GM12878 (cell line): Measurements from ENCODE around the gene SORT1. TPM values are rescaled to one million over a fixed set of nuclear protein-coding genes. Genes with fewer than 3 reads are reported as not detected.

Experiments used
- ATAC-seq: fragments of 200-7000 bp; cut with Tn5 transposase; 3 replicates; pipeline ENCODE4 v1.9.1; 2020; ENCODE audit warnings: mild to moderate bottlenecking, moderate library complexity
- BruUV-seq: library from RNA; stranded (reverse); fragments of 400-500 nt; replicated peaks from 2 replicates; lab custom pipeline; 2021; lab: Mats Ljungman, UMichigan
- CTCF ChIA-PET: fragments of 300-600 bp; sonication (Branson Sonifier 250); formaldehyde crosslinking; extraction: SDS; loops from one replicate; lab custom pipeline; 2021; ENCODE audit warnings: inconsistent platforms; lab: Yijun Ruan, JAX
- POLR2A ChIA-PET: fragments of 350-600 bp; formaldehyde crosslinking; extraction: SDS; loops from one replicate; lab custom pipeline; 2021; ENCODE audit warnings: inconsistent platforms; lab: Charles Lee
- RAD21 ChIA-PET: fragments of 300-600 bp; sonication (Branson Sonifier 250); formaldehyde crosslinking; loops from one replicate; lab custom pipeline; 2023; ENCODE audit warnings: antibody characterized with exemption; ENCODE audit not compliant: unreplicated experiment; lab: Charles Lee
- SMC1A ChIA-PET: fragments of 300-600 bp; sonication (Branson Sonifier 250); formaldehyde crosslinking; loops from one replicate; lab custom pipeline; 2023; ENCODE audit not compliant: unreplicated experiment, uncharacterized antibody; lab: Charles Lee
- DNase-seq: peaks from one replicate; pipeline ENCODE4 v3.0.0-alpha.2; 2011; ENCODE audit warnings: low read depth, low spot score
- FAIRE-seq: peaks from 3 replicates; lab custom pipeline; 2011; peaks lifted over from hg19 to GRCh38; lab: Jason Lieb, UNC
- H2AFZ ChIP-seq: 2 replicates; pipeline ENCODE4 v1.6.0; 2011; ENCODE audit warnings: low read depth, low read length, control low read depth; ENCODE audit not compliant: control insufficient read depth
- H3K27ac ChIP-seq: 2 replicates; pipeline ENCODE4 v1.5.1; 2011; ENCODE audit warnings: control low read depth; ENCODE audit not compliant: control insufficient read depth, insufficient read depth
- H3K27me3 ChIP-seq, 2 experiments: replicated peaks in 1 of 2; 2 replicates each; pipeline versions ENCODE4 v1.6.0 to v1.6.1; 2011; ENCODE audit warnings: low read length in 1 of 2; ENCODE audit not compliant: control insufficient read depth in 2 of 2, insufficient read depth in 2 of 2
- H3K36me3 ChIP-seq, 2 experiments: 2 replicates each; pipeline ENCODE4 v1.5.1; 2011; ENCODE audit warnings: low read length in 1 of 2; ENCODE audit not compliant: control insufficient read depth in 2 of 2, insufficient read depth in 2 of 2
- H3K4me1 ChIP-seq: 2 replicates; pipeline ENCODE4 v1.6.1; 2011; ENCODE audit warnings: mild to moderate bottlenecking, low read length, moderate library complexity, mixed read lengths; ENCODE audit not compliant: control insufficient read depth, insufficient read depth
- H3K4me2 ChIP-seq: 2 replicates; pipeline ENCODE4 v1.6.0; 2011; ENCODE audit warnings: control low read depth; ENCODE audit not compliant: control insufficient read depth, insufficient read depth
- H3K4me3 ChIP-seq: fragments of 200-600 bp; sonication (generic); 2 replicates; pipeline ENCODE4 v1.5.1; 2016
- H3K79me2 ChIP-seq: 2 replicates; pipeline ENCODE4 v1.6.0; 2011; ENCODE audit warnings: low read length; ENCODE audit not compliant: control insufficient read depth, insufficient read depth
- H3K9ac ChIP-seq: 2 replicates; pipeline ENCODE4 v1.8.0; 2011; ENCODE audit warnings: low read length, control low read depth, mixed read lengths; ENCODE audit not compliant: control insufficient read depth, insufficient read depth
- H3K9me3 ChIP-seq: replicated peaks from 3 replicates; pipeline ENCODE4 v1.5.1; 2011; ENCODE audit warnings: mild to moderate bottlenecking, low read length; ENCODE audit not compliant: control insufficient read depth, insufficient read depth
- H4K20me1 ChIP-seq: 2 replicates; pipeline ENCODE4 v1.6.0; 2011; ENCODE audit not compliant: control insufficient read depth, insufficient read depth
- ATF3 ChIP-seq: IDR thresholded peaks from 2 replicates; pipeline ENCODE4 v1.6.1; 2011; ENCODE audit warnings: low read depth, mild to moderate bottlenecking, low read length, moderate library complexity, borderline replicate concordance; ENCODE audit errors: extremely low read depth
- CREM ChIP-seq: IDR thresholded peaks from 2 replicates; pipeline ENCODE4 v1.6.1; 2014; ENCODE audit warnings: antibody characterized with exemption, low read depth
- EP300 ChIP-seq, 2 experiments: fragments of 150-350 bp in 1 of 2; IDR thresholded peaks; 2 replicates each; pipeline ENCODE4 v1.6.1; 2011 to 2012; ENCODE audit warnings: low read depth in 2 of 2, low read length in 2 of 2, borderline replicate concordance in 1 of 2, improper control_type of control experiment in 1 of 2, inconsistent platforms in 1 of 2; ENCODE audit not compliant: control insufficient read depth in 1 of 2
- HDAC6 ChIP-seq: fragments of 200-600 bp; sonication (generic); IDR thresholded peaks from one replicate; pipeline ENCODE4 v1.8.0; 2017; ENCODE audit warnings: antibody characterized with exemption; ENCODE audit not compliant: unreplicated experiment
- NR2F1 ChIP-seq: fragments of 450-650 bp; conservative IDR thresholded peaks from 2 replicates; pipeline ENCODE4 v1.6.1; 2017; ENCODE audit warnings: mild to moderate bottlenecking
- PAX8 ChIP-seq: fragments of 450-650 bp; IDR thresholded peaks from 2 replicates; pipeline ENCODE4 v1.6.1; 2017; ENCODE audit warnings: mild to moderate bottlenecking, moderate library complexity
- POLR2AphosphoS5 ChIP-seq: IDR thresholded peaks from 2 replicates; pipeline ENCODE4 v1.6.1; 2011; ENCODE audit warnings: mild to moderate bottlenecking, low read length, inconsistent platforms
- SPI1 ChIP-seq: IDR thresholded peaks from 2 replicates; pipeline ENCODE4 v1.6.1; 2011; ENCODE audit warnings: low read depth, mild to moderate bottlenecking, low read length, moderate library complexity, borderline replicate concordance; ENCODE audit not compliant: insufficient read depth
- ZNF217 ChIP-seq: fragments of 450-650 bp; IDR thresholded peaks from 2 replicates; pipeline ENCODE4 v1.6.1; 2017; ENCODE audit warnings: antibody characterized with exemption, mild to moderate bottlenecking
- WGBS: methylation state at CpG from one replicate; pipeline ENCODE4 v1.1.6; 2016; ENCODE audit warnings: low lambda C conversion rate; ENCODE audit not compliant: insufficient replicate concordance, insufficient coverage; ENCODE audit errors: missing lambda C conversion rate; 5-methylcytosine and 5-hydroxymethylcytosine counted together
- in situ Hi-C: fragments of 300-500 bp; cut with MboI; formaldehyde crosslinking; loops from 9 replicates; pipeline ENCODE4 v1.14.3; 2018; ENCODE audit warnings: mixed read lengths
- intact Hi-C: fragments of 100-400 bp; cut with micrococcal nuclease; formaldehyde crosslinking; loops from one replicate; pipeline ENCODE4 v1.14.2; 2022; ENCODE audit not compliant: unreplicated experiment
- polyA plus RNA-seq, 11 experiments: library from polyadenylated mRNA; depleted of rRNA in 4 of 11; unstranded in 6 of 11; stranded (reverse) in 5 of 11; fragments of >200 nt; fragmentation: Nextera tagmentation in 4 of 11; fragmentation: Illumina TruSeq in 1 of 11; extraction: Ambion mirVana in 4 of 11; extraction: Trizol in 1 of 11; gene quantifications; 1 replicate in 1 of 11; 2 replicates in 10 of 11; pipeline versions ENCODE4 v1.2.1 to v1.2.3, GENCODE V29; 2011 to 2016; ENCODE audit warnings: inconsistent platforms in 2 of 11, missing spikeins in 2 of 11, low read depth in 1 of 11
- total RNA-seq, 4 experiments: library from RNA; depleted of rRNA in 3 of 4; stranded (reverse); fragments of >200 nt in 3 of 4; fragmentation: Illumina TruSeq in 1 of 4; extraction: Trizol in 1 of 4; gene quantifications; 2 replicates each; pipeline versions ENCODE4 v1.2.1 to v1.2.3, GENCODE V29; 2013 to 2021
- TF ChIP-seq, protein P1 (sequence below): IDR thresholded peaks from 2 replicates; pipeline ENCODE4 v1.6.1; 2011; ENCODE audit warnings: borderline replicate concordance, low read depth, mild to moderate bottlenecking, moderate library complexity, low read length; ENCODE audit not compliant: insufficient read depth, poor library complexity, severe bottlenecking
- TF ChIP-seq, protein P2 (sequence below): fragments of 450-650 bp; IDR thresholded peaks from 2 replicates; pipeline ENCODE4 v1.6.1; 2016; ENCODE audit warnings: mild to moderate bottlenecking, moderate library complexity, borderline replicate concordance

SORT1 gene
- total and polyA plus RNA-seq, 10 of the 15 experiments (the other 5 are each of a cell fraction or from before 2014, with no cell fraction given) = 0.06 to 1.9 (median 0.33) TPM; not detected in 1

DNA sequence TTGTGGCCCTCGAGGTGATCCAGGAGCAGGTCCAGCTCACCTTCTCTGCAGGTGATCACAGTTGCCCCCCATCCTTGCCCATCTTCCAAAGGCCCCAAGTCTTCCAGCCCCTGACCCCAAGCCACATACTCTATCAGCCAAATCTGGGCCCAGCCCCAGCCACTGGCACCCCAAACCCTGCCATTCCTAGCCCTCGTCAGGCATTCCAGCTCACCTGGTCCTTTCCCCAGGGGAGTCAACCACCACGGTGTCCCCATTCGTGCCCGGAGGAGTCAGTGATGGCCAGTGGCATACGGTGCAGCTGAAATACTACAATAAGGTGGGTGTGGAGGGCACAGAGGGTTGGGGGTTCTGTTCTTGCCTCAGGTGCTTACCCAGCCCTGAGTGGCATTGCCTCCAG lies 136.1 kb downstream of the SORT1 start:
- BruUV-seq = no TSS peak
- ChIA-PET CTCF (no interaction called here), RAD21 (no interaction called here), SMC1A (interaction anchor here (1.1 to 1.3 kb wide), 2 partner anchors 141 to 271 kb away, joined by 3 read pairs; no protein-coding TSS in a partner anchor), POLR2A (no interaction called here)
- Histone ChIP-seq H3K4me1 (no peaks in the 10 kb centered on the region), H3K9me3 (no peaks in the 10 kb centered on the region), H2AFZ (no peak overlapping the region), H3K79me2 (no peaks in the 10 kb centered on the region), H4K20me1 (no peaks in the 10 kb centered on the region), H3K4me2 (no peak overlapping the region), H3K27me3 (no peaks in the 10 kb centered on the region), H3K27ac (no peak overlapping the region), H3K4me3 (no peak overlapping the region), H3K9ac (no peak overlapping the region), H3K36me3 (no peaks in the 10 kb centered on the region)
- no peak for ATAC-seq
- in situ Hi-C loops (loop anchor here (5.0 kb wide), 2 partner anchors 141 to 271 kb away; no protein-coding TSS in a partner anchor), intact Hi-C loops (no loop called here)
- 45% methylated on average over 6 of the region's 6 CpGs for WGBS
- no peak for FAIRE-seq
- DNase-seq = no peak
- TF ChIP-seq HDAC6 (no peak), EP300 (IDR thresholded peaks at IDR 0.05; ENCODE audit: borderline replicate concordance in 1 of 2, control insufficient read depth in 1 of 2, low read depth in 2 of 2, low read length in 2 of 2) (no peak), ATF3 (no peak), CREM (no peak)

DNA sequence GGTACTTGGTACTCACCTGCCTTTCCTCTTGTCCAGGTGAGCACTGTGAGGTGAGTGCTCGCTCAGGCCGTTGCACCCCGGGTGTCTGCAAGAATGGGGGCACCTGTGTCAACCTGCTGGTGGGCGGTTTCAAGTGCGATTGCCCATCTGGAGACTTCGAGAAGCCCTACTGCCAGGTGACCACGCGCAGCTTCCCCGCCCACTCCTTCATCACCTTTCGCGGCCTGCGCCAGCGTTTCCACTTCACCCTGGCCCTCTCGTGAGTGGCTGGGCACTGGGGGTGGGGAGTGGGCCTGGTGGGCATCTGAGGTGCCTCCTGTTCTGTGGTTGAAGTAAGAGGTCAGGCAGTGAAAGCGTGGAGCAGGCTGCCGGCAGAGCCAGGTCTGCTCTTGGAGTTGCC lies 136.7 kb downstream of the SORT1 start:
- no peak for FAIRE-seq
- H2AFZ ChIP-seq = no peak overlapping the region
- WGBS = 60% methylated on average over 16 of the region's 16 CpGs
- POLR2A ChIA-PET = no interaction called here
- H3K79me2 ChIP-seq = no peaks in the 10 kb centered on the region
- in situ Hi-C loops = loop anchor here (5.0 kb wide), 2 partner anchors 141 to 271 kb away; no protein-coding TSS in a partner anchor
- RAD21 ChIA-PET = no interaction called here
- intact Hi-C loops = no loop called here
- no peaks in the 10 kb centered on the region for H3K9me3 ChIP-seq
- CTCF ChIA-PET = no interaction called here
- no peak overlapping the region for H3K9ac ChIP-seq
- no peaks in the 10 kb centered on the region for H3K36me3 ChIP-seq
- DNase-seq = no peak
- H4K20me1 ChIP-seq = no peaks in the 10 kb centered on the region
- no peak overlapping the region for H3K27ac ChIP-seq
- H3K4me2 ChIP-seq = no peak overlapping the region
- BruUV-seq = no TSS peak
- no peak overlapping the region for H3K4me3 ChIP-seq
- H3K27me3 ChIP-seq = no peaks in the 10 kb centered on the region
- SMC1A ChIA-PET = interaction anchor here (1.1 kb wide), 1 partner anchor 272 kb away, joined by 3 read pairs; no protein-coding TSS in a partner anchor
- no peaks in the 10 kb centered on the region for H3K4me1 ChIP-seq
- no peak for ATAC-seq
- TF ChIP-seq, protein P1, sequence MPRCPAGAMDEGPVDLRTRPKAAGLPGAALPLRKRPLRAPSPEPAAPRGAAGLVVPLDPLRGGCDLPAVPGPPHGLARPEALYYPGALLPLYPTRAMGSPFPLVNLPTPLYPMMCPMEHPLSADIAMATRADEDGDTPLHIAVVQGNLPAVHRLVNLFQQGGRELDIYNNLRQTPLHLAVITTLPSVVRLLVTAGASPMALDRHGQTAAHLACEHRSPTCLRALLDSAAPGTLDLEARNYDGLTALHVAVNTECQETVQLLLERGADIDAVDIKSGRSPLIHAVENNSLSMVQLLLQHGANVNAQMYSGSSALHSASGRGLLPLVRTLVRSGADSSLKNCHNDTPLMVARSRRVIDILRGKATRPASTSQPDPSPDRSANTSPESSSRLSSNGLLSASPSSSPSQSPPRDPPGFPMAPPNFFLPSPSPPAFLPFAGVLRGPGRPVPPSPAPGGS = no peak
- no peak for TF ChIP-seq SPI1
- TF ChIP-seq, protein P2, sequence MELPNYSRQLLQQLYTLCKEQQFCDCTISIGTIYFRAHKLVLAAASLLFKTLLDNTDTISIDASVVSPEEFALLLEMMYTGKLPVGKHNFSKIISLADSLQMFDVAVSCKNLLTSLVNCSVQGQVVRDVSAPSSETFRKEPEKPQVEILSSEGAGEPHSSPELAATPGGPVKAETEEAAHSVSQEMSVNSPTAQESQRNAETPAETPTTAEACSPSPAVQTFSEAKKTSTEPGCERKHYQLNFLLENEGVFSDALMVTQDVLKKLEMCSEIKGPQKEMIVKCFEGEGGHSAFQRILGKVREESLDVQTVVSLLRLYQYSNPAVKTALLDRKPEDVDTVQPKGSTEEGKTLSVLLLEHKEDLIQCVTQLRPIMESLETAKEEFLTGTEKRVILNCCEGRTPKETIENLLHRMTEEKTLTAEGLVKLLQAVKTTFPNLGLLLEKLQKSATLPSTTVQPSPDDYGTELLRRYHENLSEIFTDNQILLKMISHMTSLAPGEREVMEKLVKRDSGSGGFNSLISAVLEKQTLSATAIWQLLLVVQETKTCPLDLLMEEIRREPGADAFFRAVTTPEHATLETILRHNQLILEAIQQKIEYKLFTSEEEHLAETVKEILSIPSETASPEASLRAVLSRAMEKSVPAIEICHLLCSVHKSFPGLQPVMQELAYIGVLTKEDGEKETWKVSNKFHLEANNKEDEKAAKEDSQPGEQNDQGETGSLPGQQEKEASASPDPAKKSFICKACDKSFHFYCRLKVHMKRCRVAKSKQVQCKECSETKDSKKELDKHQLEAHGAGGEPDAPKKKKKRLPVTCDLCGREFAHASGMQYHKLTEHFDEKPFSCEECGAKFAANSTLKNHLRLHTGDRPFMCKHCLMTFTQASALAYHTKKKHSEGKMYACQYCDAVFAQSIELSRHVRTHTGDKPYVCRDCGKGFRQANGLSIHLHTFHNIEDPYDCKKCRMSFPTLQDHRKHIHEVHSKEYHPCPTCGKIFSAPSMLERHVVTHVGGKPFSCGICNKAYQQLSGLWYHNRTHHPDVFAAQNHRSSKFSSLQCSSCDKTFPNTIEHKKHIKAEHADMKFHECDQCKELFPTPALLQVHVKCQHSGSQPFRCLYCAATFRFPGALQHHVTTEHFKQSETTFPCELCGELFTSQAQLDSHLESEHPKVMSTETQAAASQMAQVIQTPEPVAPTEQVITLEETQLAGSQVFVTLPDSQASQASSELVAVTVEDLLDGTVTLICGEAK = no peak
- TF ChIP-seq NR2F1 = no peak
- TF ChIP-seq POLR2AphosphoS5 = no peak
- TF ChIP-seq PAX8 = no peak
- TF ChIP-seq ZNF217 = no peak
